Measurements from ENCODE around the gene ZEB2.

The ZEB2 gene

GRCh38 chr2:144533221-144533620 lies 13.3 kb upstream of the ZEB2 start:
- TF ChIP-seq CTCF (IDR thresholded peaks at IDR 0.05; ENCODE audit: low read length, missing control alignments) = no peak
- H3K4me3 ChIP-seq (replicated peaks; ENCODE audit: low read depth, low read length) = no peak overlapping the region
- no peak for DNase-seq (ENCODE audit: low read depth)

DNA sequence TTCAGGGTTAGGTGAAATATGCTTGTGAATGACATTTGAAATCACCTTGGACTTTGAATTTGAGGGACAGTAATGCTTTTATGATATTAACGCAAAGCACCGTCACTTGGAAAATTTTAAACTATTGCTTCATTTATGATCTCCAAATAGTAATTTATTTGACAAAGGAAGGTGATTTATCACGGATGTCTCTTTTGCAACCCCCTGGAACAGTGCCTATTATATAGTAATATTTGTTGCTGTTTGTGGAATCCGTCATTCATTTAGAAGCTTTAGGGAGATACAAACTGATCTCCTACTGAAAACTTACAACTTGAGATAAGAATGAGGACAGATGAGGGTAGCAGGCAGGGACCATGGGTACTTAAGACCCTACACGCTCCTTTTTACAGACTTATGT lies 10.7 kb upstream of the ZEB2 start:
- DNase-seq (ENCODE audit: low read depth) = no peak
- TF ChIP-seq CTCF (IDR thresholded peaks at IDR 0.05; ENCODE audit: low read length, missing control alignments) = no peak
- no peak overlapping the region for H3K4me3 ChIP-seq (replicated peaks; ENCODE audit: low read depth, low read length)

DNA sequence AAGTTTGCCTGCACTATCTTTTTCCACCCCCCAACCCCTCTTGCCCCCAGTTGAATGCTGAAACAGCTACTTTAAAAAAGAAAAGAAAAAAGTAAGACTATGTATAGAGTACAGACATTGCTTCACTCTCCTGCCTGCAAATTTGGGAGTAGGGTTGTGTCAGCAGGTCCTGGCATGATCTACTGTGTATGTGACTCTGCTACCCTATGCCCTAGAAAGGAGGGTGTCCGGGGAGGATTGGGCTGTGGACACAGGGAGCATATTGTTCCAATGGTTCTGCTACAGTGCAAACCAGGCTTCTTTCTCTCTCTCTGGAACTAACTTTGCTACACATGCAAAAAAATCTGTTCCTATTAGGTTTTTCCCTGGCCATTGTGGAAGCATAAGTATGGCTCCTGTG lies 9.9 kb upstream of the ZEB2 start:
- no peak for TF ChIP-seq CTCF (IDR thresholded peaks at IDR 0.05; ENCODE audit: low read length, missing control alignments)
- no peak overlapping the region for H3K4me3 ChIP-seq (replicated peaks; ENCODE audit: low read depth, low read length)
- DNase-seq (ENCODE audit: low read depth) = no peak

GRCh38 chr2:144528108-144528507 lies 8.2 kb upstream of the ZEB2 start:
- no peak for DNase-seq (ENCODE audit: low read depth)
- TF ChIP-seq CTCF (IDR thresholded peaks at IDR 0.05; ENCODE audit: low read length, missing control alignments) = no peak
- no peak overlapping the region for H3K4me3 ChIP-seq (replicated peaks; ENCODE audit: low read depth, low read length)

GRCh38 chr2:144526831-144527230 lies 6.9 kb upstream of the ZEB2 start:
- DNase-seq (ENCODE audit: low read depth) = no peak
- TF ChIP-seq CTCF (IDR thresholded peaks at IDR 0.05; ENCODE audit: low read length, missing control alignments) = no peak
- H3K4me3 ChIP-seq (replicated peaks; ENCODE audit: low read depth, low read length) = no peak overlapping the region

DNA sequence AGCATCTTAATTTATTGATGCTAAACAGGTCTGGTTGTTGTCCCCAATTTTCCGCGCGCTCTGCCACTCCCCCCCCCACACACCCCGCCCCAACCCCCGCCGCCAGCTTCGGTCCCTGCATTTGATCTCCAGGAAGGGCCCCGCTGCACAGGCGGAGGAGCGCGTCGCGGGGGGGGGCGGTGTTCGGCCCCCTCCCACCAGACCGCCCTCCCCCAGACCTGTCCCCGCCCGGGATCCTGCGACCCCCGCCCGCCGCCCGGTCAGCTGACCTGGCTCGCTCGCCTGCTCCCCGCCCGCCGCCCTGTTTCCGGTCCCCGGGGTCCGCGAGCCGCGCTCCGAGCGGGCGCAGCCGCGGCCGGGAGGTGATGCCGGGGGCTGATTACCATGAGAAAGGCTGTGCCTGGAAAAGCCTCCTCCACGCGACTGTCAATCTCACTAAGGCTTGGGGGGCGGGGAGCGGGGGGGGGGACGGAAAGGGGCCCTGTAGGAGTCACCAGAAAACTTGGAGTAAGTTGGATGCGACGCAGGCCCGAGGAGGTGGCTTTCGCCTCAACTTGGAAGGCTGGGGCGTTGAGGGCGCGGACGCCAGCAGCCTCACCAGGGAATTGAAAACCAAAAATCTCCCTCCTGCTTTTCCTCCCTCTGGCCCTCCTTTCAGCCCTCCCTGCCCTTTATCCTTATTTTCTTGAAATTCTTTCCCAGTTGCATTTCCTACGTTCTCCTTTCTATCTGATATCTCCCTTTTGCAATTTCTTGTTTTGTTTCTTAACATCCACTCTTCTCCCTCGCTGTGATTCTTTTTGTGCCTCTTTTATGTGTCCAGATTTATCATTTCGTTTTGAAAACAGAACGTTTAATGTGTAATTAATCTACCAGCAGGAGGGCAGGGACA lies 4.4 kb upstream of the ZEB2 start:
- no peak for DNase-seq (ENCODE audit: low read depth)
- H3K4me3 ChIP-seq (replicated peaks; ENCODE audit: low read depth, low read length) = peak overlapping the region; percentile 62
- TF ChIP-seq CTCF (IDR thresholded peaks at IDR 0.05; ENCODE audit: low read length, missing control alignments) = no peak

Data from fibroblast of pulmonary artery (primary cell).